Measurements from ENCODE around the gene SAFB2.

SAFB2 gene

GRCh38 chr19:5578097-5578846 lies 44.3 kb downstream of the SAFB2 start:
- peak; percentile 57 for DNase-seq

- no peak for DNase-seq
Observed at GRCh38 chr19:5575590-5575989, 47.0 kb downstream of the SAFB2 start.

DNA sequence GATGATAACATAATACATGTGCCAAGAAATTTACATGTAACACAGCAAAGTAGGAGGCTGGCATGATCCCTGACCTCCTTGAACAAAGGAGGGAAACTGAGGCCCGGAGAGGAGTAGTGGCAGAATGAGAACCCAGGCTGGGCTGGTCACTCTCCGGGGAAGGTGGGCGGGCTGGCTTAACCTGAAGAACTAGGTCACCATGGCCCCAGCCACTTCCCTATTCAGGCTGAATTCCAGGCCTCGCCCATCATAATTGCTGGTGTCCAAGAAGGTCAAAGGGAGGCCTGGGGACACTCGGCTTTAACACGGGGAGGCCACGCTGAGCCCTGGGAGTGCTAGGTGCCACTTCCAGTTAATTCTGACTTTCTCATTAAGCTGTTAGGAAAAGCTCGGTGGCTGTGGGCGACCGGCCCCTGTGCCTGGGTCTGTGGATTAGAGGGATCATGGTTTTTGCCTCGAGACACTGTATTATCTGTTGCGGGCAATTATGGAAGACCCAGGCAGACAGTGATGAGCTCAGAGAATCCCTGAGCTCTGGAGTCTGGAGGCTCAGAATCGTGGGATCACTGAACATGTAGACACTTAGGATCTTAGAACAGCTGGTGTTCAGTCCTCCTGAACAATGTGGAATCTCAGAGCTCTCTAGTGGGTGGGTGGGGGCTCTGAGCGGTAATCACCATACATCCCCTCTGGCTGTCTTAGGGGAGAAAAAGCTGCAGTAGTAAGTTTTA lies 49.9 kb downstream of the SAFB2 start:
- no peak for DNase-seq

DNA sequence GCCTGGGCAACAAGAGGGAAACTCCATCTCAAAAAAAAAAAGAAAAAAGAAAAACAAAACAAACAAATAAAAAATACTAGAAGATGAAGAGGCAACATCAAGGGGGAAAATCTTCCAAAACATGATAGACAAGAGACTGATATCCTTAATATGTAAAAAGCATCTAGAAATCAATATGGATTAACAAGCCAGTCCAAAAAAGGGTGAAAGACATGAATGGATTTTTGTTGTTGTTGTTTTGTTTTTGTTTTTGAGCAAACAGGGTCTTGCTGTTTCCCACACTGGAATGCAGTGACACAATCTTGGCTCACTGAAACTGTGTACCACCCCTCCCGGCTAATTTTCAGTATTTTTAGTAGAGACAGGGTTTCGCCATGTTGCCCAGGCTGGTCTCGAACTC lies 50.8 kb downstream of the SAFB2 start:
- no peak for DNase-seq

DNA sequence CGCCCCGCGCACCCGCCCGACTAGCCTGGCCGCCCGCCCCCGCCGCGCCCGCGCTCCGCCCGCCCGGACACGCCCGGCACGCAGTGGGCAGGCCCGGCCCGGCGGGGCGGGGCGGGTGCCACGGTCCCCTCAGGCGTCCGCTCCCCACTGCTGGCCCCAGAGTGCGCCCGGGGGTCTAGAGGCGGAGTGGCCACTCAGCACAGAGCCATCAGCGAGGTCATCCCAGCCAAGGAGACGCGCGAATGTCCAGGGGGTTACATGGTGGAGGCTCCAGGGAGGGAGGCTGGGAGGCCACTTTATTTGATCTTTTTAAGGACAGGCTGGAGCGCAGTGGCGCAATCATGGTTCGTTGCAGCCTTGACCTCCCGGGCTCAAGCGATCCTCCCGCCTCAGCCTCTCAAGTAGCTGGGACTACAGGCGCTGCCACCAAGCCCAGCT lies 54.6 kb downstream of the SAFB2 start:
- DNase-seq = no peak

- no peak for DNase-seq
Observed at GRCh38 chr19:5567360-5567969, 55.1 kb downstream of the SAFB2 start, which contains the start of gene TINCR. TINCR (minus strand) TSS chr19:5567953.

DNA sequence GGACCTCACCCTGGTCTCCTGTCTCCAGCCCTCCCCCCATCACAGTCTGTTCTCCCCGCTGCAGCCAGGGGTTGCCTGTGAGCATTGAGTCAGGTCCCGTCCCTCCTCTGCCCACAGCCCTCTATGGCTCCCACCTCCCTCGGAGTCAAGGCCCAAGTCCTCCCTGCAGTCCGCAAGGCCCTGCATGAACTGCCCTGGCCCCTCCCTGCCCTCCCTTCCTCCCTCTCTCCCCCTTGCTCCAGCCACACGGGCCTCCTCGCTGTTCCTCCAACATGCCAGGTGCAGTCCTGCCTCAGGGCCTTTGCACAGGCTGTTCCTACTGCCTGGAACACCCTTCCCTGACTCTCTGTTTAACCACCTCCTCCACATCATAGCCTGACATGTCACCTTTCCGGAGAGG lies 57.6 kb downstream of the SAFB2 start:
- no peak for DNase-seq

DNA sequence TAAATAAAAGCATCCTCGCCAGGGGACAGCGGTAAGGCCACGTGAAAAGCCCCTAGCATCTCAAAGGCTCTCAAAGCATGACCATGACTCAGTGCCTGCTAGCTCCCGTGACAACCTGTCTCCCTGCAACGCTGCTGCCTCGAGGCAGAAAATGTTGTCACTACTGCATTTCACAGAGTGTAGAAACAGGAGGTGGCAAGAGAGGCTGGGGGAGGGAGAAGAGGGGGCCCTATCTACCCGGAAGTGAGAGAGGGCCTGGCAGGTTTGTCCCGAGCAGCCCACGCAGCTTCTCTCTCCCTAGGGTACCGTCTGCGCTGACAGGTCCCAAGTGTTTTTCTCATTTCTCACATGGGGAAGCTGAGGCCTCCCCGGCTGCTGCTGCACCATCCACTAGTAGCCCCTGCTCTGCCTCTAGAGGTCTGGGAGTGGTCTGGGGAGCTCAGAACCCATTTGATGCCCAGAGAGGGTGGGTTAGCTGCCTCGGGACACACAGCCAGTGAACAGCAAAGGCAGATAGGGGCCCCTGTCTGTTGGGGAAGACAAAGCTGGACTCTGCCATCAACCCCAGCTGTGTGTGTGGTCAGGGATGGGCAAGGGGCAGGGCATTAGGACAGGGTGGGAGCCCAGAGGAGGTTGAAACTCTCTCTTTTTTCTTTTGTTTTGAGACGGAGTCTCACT lies 58.5 kb downstream of the SAFB2 start:
- DNase-seq = no peak

GRCh38 chr19:5563008-5563431 lies 59.6 kb downstream of the SAFB2 start:
- DNase-seq = no peak

GRCh38 chr19:5562280-5562679 lies 60.3 kb downstream of the SAFB2 start:
- no peak for DNase-seq

GRCh38 chr19:5561559-5561958 lies 61.0 kb downstream of the SAFB2 start:
- no peak for DNase-seq

DNA sequence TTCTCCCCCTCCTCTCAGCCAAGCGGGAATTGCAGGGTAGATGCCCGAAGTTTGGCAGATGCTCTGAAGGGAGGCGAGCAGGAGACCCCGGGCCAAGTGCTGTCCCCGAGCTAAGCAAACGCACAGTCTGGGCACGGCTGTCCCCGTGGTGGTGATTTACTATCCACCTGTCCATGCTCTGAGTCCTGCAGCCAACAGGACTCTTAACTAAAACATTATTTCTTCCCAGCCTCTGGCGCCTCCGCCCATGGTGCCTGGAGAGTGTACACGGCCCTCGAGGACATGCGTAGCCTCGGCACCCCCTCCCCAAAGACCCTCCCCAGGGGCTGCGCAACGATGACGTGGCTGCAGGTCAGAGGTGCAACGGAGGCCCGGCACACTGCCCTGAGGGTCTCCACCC lies 62.4 kb downstream of the SAFB2 start:
- no peak for DNase-seq

- DNase-seq = no peak
Observed at GRCh38 chr19:5559804-5560133, 62.8 kb downstream of the SAFB2 start.

GRCh38 chr19:5558101-5558621 lies 64.4 kb downstream of the SAFB2 start:
- no peak for DNase-seq

DNA sequence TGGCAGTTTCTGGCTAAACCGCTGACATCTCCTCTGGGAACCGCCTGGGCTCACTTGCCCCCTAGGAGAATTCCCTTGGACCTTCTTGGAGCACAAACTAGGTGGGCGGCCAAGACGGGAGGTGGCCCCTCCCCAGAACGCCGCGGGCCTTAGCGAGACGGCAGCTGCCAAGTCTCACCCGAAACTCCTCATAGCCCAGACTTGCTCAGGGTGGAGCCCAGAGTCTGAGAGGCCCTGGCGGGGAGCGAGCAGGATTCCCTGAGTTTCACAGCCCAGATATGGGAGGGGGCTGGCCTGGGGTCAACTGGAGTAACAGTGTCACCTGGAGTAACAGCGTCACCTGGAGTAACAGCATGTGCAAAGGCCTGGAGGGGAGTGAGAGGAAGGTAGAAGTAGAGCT lies 64.9 kb downstream of the SAFB2 start:
- no peak for DNase-seq

- no peak for DNase-seq
Observed at GRCh38 chr19:5554828-5555227, 67.7 kb downstream of the SAFB2 start.

GRCh38 chr19:5553892-5554291 lies 68.7 kb downstream of the SAFB2 start:
- no peak for DNase-seq

- no peak for DNase-seq
Observed at GRCh38 chr19:5547881-5548280, 74.7 kb downstream of the SAFB2 start.

DNA sequence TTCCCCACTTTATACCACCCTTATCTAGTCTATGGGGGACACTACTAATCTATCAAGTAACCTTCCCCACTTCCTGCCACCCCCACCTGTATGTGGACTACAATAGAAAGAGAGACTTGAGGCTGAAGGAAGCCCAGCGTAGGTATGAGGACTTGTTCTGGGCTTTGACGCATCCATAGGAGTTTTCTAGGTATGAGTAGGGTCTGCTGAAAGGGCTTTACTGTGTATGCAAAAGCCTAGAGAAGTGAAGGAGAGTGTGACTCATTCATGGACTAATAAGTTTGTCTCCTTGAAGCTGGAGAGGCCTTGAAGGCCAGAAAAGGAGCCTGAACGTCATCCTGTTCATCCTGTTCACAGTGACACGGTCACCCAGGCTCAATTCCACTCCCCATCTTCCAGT lies 76.6 kb downstream of the SAFB2 start:
- no peak for DNase-seq

GRCh38 chr19:5545051-5545450 lies 77.5 kb downstream of the SAFB2 start:
- no peak for DNase-seq

- no peak for DNase-seq
Observed at GRCh38 chr19:5542665-5543064, 79.9 kb downstream of the SAFB2 start.

DNA sequence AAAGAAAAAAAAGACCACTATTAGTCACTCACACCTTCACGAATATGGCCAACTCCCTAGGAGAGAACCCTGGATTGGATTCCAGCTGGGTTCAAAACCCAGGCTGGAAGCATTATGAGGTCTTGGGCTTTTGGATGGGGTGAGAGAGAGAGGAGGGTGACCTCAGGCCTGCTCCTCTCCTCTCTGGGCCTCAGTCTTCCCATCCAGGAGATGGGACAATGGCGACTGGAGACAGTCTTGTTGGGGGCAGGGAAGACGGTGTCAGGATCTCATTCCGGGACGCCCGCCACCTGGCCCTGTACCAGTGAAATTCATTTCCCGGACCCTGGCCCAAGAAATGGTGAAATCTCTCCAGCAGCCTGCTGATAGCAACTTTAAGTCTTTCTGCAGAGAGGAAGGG lies 81.1 kb downstream of the SAFB2 start:
- no peak for DNase-seq

- DNase-seq = no peak
Observed at GRCh38 chr19:5540208-5540607, 82.4 kb downstream of the SAFB2 start.

All from activated CD4-positive, alpha-beta T cell treated with anti-CD3 and anti-CD28 coated beads for 1 hour (primary cell).